Cardiac fibroblast (primary cell): ENCODE data around the gene VPS26B.

Experiments
- DNase-seq, 2 donors: peaks; one replicate each; pipeline versions ENCODE4 v3.0.0 to v3.0.0-alpha.2; 2010; ENCODE audit warnings: low read depth in 2 of 2
- H3K4me3 ChIP-seq, 2 donors: replicated peaks in 1 of 2; 1 replicate in 1 of 2; 2 replicates in 1 of 2; pipeline ENCODE4 v1.5.1; 2011; ENCODE audit warnings: low read depth in 2 of 2, low read length in 2 of 2, mild to moderate bottlenecking in 2 of 2, moderate library complexity in 1 of 2
- TF ChIP-seq, protein P1 (sequence below): IDR thresholded peaks from one replicate; pipeline ENCODE4 v1.5.1; 2011; ENCODE audit warnings: low read depth, mild to moderate bottlenecking, low read length, inconsistent platforms

VPS26B gene

DNA sequence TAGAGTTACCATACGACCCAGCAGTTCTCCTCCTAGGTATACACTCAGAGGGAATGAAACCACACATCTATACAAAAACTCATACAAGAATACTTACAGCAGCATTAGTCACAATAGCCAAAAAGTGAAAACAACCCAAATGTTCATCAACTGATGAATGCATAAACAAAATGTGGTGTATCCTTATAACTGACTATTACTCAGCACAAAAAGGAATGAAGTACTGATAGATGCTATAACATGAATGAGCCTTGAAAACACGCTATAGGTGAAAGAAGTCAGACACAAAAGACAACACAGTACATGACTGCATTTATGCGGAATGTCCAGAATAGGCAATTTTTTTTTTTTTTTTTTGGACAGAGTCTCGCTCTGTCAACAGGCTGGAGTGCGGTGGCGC lies 23.8 kb upstream of the VPS26B start:
- H3K4me3 ChIP-seq: no peak overlapping the region
- TF ChIP-seq, protein P1, sequence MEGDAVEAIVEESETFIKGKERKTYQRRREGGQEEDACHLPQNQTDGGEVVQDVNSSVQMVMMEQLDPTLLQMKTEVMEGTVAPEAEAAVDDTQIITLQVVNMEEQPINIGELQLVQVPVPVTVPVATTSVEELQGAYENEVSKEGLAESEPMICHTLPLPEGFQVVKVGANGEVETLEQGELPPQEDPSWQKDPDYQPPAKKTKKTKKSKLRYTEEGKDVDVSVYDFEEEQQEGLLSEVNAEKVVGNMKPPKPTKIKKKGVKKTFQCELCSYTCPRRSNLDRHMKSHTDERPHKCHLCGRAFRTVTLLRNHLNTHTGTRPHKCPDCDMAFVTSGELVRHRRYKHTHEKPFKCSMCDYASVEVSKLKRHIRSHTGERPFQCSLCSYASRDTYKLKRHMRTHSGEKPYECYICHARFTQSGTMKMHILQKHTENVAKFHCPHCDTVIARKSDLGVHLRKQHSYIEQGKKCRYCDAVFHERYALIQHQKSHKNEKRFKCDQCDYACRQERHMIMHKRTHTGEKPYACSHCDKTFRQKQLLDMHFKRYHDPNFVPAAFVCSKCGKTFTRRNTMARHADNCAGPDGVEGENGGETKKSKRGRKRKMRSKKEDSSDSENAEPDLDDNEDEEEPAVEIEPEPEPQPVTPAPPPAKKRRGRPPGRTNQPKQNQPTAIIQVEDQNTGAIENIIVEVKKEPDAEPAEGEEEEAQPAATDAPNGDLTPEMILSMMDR: no peak
- DNase-seq: peak in 1 of 2 donors; percentile 2

DNA sequence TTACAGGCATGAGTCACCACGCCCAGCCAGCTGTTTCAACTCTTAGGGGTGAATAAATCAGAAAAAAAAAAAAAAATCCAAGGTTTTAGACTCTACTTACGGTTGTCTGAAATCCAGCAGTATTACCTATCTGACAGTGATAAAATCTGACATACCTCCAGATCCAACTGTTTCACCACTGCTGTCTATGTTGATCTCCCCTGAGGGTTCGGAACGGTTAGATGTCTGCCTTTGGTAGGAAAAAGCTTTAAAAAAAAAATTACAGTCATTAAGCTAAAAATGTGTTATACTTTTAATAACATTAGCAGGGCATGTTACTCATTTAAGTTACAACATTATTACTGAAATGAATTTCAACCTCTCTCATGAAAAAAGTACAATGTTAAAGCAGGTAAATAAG lies 21.8 kb upstream of the VPS26B start:
- H3K4me3 ChIP-seq: no peak overlapping the region
- DNase-seq: no peak
- TF ChIP-seq, protein P1: no peak

DNA sequence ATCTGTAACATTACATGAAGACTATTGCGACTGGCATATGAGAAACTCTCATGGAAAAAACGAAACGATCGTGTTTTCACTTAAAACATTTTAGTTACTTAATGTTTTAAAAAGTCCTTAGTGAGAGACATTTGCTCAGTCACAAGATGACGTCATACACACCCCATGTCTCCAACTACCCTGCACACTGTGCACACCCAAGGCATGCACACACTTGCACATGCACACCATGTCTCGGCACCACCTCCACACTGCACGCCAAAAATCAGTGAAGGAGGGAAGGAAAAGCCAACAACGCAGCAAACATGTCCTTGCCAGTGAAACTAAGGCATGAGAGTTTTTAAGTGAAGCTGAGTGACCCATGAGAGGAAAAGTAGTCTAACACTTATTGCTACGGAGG lies 18.7 kb upstream of the VPS26B start:
- H3K4me3 ChIP-seq: no peak overlapping the region
- DNase-seq: no peak
- TF ChIP-seq, protein P1: no peak

DNA sequence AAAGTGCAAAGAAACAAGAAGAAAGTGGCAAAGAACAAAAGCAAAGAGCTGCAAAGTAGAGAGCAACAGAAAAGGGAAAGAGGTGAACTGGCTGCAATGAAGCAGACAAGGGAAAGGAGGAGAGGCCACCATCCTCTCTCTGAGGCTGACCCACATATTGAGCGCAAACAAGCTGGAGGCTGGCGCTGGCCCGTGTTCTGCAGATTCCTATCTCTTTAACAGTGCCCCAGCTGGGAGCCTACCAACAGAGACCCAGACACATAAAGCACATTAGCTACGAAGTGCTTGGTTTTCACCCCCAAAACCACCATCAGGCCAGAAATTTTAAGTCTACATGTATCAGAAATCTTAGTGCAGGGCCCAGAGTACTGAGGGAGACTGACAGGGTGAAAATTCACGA lies 18.3 kb upstream of the VPS26B start:
- no peak for DNase-seq
- TF ChIP-seq, protein P1: no peak
- H3K4me3 ChIP-seq: no peak overlapping the region

DNA sequence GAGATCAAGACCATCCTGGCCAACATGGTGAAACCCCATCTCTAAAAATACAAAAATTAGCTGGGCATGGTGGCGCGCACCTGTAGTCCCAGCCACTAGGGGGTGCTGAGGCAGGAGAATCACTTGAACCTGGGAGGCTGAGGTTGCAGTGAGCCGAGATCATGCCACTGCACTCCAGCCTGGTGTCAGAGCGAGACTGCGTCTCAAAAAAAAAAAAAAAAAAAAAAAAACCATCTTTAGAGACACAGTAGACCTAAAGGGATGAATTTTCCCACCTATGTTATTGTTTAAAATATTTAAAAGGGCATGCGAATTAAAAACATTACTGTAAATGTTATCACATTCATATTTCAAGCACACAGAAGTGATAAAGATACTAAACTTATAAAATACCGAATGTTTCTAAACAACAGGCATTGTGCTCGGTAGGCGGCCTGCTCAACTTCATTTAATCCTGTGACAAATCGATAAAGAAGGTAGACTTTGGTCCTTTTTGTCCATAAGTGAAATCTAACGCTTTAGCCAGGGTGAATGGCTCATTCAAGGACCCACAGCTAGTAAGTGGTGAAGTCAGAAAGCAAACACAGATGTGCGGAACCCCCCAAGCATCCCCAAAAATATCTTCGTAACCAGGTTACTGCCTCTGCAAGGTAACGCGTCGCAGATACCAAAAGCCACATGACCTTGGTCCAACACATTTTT lies 16.8 kb upstream of the VPS26B start:
- H3K4me3 ChIP-seq: no peak overlapping the region
- peak; percentile 36 to 38 for DNase-seq
- TF ChIP-seq, protein P1: peak; percentile 51

DNA sequence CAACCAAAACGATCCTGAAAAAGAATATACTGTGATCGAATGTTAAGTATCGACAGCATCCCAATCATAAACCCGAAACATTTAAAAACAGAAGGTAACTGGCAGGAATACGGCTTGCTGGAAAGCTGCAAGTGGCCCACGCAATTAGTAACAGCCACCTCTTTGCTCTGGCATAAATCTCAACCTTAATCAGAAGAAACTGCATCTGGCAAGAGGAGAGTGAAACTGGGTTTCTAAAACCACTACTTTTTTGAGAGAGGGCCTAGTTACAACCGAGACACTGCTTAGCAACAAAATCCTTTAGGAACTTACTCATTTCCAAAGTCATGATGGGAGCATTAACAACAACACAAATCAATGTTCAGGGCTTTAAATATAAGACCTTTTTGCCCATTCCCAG lies 8.6 kb upstream of the VPS26B start:
- H3K4me3 ChIP-seq: no peak overlapping the region
- no peak for DNase-seq
- TF ChIP-seq, protein P1: no peak

DNA sequence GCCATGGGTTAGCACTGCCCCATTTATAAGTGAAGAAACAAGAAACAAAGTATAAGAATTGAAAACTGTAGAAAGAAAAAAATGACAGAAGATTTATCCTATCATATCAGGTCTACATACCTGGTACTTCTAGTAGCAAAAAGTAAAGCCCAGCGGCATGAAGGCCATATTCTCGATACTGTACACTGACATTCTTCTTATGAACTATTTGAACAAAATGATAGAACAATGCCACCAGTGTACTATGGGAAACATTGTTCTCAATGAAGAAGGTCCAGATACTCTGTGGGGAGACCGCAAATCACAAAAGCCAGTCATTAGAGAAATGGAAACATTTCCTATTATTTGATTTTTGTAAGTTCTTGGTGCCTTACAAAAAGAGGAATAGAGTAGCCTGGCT lies 7.7 kb upstream of the VPS26B start:
- no peak for DNase-seq
- no peak overlapping the region for H3K4me3 ChIP-seq
- TF ChIP-seq, protein P1: no peak
